Stimulated activated CD8-positive, alpha-beta memory T cell treated with anti-CD3 and anti-CD28 coated beads, Interleukin-4, amount 100 ng/mL, for 4 hours (primary cell): ENCODE results near the gene KDM8.
"Not testable (repeated sequence)": the region's sequence is repeated elsewhere in the genome, so short reads cannot be mapped to it uniquely, and the experiment has no call there.

ENCODE experiments used
- DNase-seq, 2 donors: peaks; one replicate each; pipeline ENCODE4 v3.0.0-alpha.2; 2020; ENCODE audit warnings: low read depth in 2 of 2, low spot score in 1 of 2

KDM8 gene

DNA sequence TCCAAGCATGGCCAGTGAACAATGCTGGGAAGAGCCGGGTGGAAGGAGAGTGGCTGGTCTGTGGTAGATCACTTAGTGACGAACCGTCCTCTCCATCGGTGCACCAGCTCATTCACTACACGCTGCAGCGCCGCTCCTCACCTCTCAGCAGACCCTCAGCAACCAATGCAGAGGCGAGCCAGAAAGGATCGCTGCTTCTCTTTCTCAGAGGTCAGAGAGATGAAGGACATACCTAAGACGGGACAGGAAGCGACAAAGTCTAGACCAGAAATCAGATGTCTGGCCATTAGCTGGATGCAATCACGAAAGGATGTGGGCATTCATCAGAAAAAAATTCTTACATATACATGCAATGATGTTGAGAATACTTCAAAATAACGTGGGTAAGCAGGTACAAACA is 38.3 kb downstream of the KDM8 start:
- DNase-seq, result no peak

DNA sequence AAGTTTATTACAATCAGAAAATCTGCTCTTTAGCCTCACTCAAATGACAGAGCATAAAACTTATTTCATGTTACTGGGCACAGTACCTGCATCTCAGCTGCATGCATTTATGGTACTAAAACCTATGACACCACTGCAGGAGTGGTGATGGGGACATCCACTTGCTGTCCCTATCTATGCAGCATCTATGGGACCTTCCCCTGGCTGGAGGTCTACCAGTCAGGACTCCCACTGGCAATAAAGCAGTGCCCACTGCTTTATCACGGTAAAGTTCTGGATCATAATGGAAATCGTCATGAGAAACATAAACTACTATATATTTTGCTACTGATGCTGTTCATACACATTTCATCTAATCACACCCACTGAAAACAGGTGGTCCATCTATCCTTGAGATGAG is 39.1 kb downstream of the KDM8 start:
- no peak for DNase-seq

DNA sequence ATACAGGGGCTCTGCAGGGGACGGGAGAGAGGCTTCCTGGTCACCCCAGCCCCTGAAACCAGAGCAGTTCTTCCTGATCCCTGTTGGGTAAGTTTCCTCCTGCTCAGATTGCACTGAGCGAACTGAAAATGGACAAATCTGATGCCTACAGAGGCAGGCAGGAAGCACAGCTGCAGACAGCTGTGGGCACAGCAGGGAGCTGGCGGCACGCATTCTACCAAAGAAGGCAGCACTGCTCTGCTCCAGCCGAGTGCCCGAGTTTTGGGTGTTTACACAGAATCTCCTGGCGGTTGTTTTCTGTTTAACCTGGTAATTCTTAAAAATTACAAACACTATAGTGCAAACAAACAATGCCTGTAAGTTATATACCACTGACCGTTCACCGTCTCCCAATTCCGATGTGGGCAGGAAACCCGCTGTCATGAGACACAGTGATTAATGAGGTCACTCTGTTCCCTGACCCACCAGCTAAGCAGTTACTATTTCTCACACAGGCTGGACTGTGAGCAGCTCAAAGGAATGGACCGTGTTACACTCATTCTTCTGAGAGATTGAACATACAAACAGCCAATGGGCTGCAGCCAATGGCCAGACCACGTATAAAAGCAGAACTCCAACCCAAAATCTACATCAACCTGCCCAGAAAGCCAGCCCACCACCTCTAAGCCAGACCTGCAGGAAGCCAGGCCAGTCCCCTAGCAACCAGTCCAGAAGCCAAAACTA is 39.7 kb downstream of the KDM8 start:
- DNase-seq, result no peak

DNA sequence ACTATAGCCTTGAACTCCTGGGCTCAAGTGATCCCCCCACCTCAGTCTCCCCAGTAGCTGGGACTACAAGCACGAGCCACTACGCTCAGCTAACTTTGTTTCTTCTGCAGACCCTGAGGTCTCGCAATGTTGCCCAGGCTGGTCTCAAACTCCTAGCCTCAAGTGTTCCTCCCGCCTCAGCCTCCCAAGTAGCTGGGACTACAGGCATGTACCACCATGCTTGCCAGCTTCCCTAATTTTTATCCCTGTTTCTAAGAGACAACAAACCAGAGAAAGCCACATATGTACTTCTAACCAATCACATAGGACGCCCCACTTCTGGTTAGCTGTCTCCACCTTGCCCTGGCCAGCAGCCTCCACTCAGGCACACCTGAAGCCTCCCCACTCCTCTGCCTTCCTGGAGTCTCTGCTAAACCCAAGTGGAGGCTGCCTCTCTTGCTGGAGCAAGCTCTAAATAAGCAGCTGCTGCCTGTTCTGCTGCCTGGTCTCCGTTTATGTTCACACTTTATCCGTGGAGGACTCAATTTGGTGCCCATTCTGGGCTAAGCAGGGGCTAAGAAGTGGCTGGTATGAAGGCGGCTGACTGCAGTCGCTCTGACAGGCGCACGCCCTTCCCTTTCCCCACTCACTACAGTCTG is 40.5 kb downstream of the KDM8 start:
- DNase-seq, result no peak

DNA sequence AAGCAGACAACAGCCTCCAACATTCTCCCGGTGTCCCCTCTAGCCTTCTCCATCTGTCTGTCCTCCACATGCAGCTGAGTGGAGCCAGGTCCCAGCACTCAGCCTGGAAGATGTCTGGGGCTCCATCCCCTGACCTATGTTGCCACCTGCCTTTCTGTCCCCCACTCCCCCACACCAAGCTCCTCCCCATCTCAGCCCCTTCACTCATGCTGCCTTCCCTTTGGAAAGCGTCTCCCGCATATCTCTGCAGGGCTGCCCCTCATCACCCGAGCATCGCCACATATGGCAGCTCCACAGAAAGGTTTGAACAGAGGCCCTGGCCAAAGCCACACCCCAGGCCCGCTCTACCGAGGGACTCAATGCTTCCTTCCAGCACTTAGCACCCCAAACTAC is 41.0 kb downstream of the KDM8 start:
- DNase-seq, result no peak

DNA sequence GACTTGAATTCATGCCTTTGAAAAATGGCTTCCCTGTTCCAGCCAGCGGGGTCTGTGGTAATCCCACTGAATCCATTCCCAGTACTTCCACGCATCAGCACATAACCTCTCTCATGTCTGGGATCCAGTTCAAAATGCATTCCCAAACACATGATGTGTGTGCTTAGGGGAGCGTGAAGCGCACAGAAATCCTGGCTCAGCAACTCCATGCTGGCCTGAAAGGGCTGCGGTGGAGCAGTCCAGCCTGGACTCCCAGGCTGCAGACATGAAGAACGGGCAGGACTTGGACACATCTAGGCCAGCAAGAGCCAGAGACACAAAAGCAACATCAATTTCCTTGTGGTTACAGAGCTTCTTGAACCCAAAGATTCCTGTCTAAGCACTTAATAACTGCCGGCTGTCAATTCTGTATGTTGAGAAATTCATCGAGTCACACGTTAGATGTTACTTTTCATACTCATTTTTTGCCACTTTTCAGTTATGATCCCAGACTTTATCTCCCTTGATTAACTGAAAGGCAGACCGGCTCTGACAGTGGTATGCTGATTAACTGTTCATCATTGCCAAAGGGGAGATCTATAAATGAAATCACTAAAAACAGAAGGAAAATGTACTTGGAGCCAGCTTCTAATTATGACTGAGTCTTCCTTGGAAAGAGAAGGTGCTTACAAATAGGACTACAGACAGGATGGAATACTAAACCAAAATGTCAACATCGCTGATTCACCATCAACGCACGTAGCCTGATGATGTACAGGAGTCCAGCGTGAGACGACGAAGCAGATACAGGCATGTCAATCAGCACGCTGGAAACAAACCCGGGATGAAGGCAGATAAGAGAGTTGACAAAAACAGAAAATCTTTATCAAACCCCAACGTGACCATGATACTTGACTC is 42.2 kb downstream of the KDM8 start:
- no peak for DNase-seq

DNA sequence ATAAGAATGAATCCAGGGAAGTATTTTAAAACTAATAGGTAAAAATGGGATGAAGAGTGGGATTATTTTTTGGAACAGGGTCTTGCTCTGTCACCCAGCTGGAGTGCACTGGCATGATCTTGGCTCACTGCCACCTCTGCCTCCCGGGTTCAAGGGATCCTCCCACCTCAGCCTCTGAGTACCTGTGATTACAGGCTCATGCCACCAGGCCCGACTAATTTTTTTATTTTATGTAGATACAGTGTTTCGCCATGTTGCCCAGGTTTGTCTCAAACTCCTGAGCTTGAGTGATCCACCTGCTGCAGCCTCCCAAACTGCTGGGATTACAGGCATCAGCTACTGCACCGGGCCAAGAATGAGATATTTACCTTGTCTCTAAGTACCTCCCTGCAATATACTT is 43.1 kb downstream of the KDM8 start:
- DNase-seq, result no peak

DNA sequence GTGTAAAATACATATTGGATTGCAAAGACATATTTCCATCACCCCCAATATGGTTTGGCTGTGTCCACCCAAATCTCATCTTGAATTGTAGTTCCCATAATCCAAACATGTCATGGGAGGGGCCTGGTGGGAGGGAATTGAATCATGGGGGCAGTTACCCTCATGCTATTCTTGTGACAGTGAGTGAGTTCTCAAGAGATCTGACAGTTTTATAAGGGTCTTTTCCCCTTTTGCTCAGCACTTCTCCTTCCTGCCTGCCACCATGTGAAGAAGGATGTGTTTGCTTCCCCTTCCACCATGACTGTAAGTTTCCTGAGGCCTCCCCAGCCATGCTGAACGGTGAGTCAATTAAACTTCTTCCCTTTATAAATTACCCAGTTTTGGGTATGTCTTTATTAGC is 43.8 kb downstream of the KDM8 start:
- not testable (repeated sequence) for DNase-seq

DNA sequence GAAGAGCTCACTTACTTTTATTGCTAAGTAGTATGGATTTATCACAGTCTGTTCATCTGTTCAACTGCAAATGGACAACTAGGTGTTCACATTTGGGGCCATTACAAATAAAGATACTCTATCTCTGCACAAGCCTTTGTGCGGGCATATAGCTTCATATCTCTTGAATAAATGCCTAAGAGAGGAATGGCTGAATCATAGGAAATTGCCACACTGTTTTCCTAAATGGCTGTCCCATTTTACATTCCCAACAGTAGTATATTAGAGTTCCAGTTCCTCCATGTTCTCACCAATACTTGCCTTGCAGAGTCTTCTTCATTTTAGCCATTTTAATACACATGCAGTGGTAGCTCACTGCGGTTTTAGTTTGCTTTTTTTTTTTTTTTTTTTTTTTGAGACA is 44.7 kb downstream of the KDM8 start:
- DNase-seq, result no peak

DNA sequence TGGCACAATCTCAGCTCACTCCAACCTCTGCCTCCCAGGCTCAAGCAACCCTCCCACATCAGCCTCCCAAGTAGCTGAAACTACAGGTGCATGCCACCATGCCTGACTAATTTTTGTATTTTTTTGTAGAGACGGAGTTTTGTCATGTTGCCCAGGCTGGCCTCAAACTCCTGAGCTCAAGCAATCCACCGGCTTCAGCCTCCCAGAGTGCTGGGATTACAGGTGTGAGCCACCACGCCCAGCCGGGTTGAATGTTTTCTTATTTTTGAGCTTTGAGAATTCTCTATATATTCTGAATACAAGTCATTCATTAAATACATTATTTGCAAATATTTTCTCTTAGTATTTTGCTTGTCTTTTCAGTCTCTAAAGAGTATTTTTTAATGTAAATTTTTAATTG is 45.6 kb downstream of the KDM8 start:
- DNase-seq, result not testable (repeated sequence)

DNA sequence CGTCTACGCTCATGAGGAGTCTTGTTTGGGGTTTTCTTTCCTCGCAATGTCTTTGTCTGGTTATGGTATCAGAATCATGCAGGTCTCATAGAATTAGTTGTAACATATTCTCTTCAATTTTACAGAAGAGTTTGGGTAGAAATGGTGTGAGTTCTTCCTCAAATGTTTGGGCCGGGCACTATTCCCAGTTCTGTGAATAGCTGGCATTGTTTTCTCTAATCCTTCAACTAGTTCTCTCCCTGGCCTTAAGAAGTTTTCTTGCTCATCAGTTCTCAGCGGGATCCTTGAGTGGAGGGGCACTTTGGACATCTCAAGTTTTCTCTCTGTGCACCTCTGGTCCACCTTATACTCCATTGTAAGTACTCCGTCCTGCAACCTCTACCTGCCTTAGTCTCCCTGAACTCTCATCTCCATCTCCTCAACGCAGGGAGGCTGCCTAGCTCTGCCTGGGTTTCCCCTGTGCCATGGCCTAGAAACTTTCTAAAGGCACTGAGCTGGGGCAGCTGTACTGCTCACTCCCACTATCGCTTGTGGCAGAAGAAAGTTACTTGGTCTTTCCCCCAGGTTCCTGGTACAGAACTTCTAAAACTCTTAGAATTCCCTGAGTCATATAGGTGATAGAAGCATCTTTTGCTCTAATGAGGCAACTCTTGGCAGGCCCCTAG is 48.3 kb downstream of the KDM8 start:
- no peak for DNase-seq

DNA sequence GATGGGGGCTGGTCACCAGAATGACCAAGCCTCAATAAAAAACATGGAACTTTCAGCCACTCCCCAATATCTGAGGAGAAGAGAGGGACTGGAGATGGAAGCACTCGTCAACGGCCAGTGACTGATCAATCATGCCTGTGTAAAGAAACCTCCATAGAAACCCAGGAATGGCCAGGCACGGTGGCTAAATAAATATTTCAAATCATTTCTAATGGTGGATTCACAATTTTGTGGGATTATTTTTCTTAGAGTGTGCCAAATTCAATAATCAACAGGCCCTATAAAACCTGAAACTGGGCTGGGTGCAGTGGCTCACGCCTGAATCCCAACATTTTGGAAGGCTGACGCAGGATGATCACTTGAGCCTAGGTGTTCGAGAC is 48.9 kb downstream of the KDM8 start:
- no peak for DNase-seq

DNA sequence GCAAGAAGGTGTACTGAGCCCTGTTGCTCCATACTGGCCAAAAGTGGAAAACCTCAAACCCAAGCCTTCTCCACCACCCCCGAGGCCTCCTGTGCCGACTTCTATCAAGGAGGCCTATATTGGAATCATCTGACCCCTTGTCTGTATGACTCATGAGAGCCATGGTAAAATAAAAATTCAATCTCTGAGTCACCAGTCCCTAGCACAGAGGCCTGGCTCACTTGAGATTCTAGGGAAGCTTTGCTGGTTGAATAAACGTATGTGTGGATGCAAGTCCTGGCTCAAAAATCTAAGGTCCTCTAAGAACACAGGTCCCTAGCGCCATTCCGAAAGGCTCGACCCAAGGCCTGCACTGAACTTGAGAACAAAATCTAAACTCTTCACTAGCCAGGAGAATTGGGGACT is 50.2 kb downstream of the KDM8 start:
- no peak for DNase-seq

DNA sequence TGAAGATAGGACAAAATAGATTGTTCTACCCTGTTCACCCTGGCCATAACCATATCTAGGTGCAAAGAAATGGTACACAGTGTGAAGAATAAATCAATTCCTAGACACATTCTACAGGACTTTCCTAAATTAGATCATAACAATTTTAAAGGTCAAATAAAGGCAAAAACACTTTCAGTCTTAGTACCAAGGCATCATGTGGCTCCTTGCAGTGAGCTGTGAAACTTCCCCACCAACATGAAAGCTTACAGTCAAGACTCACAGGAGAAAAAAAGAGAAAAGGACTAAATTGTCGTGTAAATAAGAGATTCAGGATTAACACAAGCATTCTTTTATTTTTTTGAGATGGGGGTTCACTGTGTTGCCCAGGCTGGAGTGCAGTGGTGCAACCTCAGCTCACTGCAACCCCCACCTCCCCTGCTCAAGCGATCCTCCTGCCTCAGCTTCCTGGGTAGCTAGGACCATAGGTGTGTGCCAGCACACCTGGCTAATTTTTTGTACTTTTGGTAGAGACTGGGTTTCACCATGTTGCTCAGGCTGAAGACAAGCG is 51.0 kb downstream of the KDM8 start:
- no peak for DNase-seq

DNA sequence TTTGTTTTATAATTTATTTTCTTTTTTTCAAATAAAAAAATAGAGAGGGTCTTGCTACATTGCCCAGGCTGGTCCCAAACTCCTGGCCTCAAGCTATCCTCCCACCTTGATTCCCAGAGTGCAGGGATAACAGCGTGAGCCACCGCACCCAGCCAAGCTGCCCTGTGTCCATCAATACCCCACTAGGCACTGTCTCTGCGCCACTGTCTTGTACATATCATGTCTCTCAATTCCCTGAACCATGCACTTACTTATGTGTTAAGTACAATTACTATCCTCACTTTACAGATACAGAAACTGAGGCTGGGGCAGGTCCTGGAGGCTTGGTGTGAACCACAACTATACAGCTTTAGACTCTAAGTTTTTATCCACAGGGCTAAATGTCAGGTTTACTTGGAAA is 53.5 kb downstream of the KDM8 start:
- DNase-seq, result no peak

DNA sequence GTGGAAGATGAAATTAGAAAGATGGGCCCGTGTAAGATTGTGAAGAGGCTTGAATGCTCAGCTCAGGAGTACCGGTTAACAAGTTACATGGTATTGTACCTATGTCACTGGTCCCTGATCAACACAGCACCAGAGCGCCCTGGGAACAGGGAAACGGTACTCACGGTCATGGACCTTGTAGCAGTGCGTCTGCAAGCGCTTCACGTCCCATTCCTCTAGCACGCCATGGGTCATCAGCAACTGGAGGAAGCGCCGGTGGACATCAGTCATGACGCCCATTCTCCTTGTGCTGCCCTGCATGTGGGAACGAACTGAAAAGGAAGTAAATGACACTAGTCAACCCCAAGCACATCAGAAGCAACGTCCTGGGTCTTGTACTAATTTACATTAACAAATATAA is 53.9 kb downstream of the KDM8 start:
- DNase-seq, result no peak

DNA sequence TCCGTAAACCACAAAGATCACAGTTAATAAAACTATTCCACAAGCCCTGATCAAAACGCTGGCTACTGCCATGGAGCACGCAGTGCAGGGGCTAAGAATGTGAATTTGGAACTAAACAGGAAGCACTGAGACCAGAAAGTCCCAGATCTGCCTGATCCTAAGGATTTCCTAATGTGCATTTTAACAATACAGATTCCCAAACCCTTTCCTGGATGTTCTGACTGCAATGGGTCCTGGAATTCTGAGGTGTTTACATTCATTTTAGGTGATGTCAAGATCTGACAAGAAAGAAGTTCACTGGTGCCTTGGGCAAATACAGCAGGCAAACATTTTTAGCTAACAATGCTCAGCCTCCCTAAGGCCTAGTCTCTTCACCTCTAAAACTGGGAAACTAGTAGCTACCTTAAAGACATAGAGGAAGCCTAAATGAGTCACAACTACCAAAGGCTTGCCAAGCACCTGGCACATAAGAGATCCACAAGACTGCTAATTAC is 55.0 kb downstream of the KDM8 start:
- no peak for DNase-seq

DNA sequence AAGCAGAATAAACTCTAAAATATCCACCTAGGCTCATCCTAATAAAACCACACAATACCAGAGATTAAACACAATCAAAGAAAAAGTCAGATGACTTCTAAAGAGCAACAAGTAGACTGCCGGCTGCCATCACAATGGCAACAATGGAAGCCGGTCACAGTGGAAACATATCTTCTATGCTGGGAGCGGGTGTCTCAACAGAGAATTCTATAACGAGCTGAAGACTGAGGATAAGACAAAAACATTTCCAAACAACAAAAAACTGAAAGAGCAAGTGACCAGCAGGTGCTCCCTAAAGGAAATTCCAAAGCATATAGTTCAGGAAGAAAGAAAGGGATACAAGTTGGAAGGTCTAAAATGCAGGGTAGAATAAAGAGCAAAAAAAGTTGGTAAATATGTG is 56.4 kb downstream of the KDM8 start:
- DNase-seq, result no peak

DNA sequence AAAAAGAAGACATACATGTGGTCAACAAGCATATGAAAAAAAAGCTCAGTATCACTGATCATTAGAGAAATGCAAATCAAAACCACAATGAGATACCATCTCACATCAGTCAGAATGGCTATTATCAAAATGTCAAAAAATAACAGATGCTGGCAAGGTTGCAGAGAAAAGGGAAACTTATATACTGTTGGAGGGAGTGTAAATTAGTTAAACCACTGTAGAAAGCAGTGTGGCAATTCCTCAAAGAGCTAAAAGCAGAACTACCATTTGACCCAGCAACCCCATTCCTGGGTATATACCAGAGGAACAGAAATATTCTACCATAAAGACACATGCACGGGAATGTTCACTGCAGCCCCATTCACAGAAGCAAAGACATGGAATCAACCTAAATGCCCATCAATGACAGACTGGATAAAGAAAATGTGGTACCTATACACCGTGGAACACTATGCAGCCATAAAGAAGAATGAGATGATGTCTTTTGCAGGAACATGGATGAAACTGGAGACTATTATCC is 59.6 kb downstream of the KDM8 start:
- not testable (repeated sequence) for DNase-seq

DNA sequence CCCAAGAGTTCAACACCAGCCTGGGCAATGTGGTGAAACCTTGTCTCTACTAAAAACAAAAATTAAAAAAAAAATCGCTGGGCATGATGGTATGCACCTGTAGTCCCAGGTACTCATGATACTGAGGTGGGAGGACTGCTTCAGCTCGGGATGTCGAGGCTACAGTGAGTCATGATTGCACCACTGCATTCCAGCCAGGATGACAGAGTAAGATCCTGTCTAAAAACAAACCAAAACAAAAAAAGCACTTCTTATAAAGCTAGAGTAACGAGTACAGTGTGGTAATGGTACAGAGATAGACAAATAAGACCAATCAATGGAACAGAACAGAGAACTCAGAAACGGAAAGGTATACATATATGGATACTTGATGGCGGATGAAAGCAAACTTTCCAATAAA is 60.8 kb downstream of the KDM8 start:
- DNase-seq, result no peak

DNA sequence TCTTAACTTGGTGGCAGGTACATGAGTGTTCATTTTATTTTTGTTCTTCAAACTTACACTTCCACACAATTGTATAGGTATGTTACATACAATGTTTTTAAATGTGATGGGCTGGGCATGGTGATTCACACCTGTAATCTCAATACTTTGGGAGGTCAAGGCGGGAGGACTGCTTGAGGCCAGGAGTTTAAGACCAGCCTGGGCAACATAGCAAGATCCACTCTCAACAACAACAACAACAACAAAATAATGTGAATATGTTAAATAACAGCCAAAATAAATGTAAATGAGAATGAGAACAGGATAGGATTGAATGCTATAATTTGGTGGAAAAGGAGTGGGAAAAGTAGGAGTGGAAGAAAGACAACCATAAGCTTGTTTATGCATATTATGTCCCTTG is 62.7 kb downstream of the KDM8 start:
- DNase-seq, result no peak
